Pericardium fibroblast (primary cell): ENCODE measurements around the gene APEX2. TPM values are rescaled to one million over a fixed set of nuclear protein-coding genes. Genes with fewer than 3 reads are reported as not detected.

Source experiments
- total RNA-seq: library from RNA; depleted of rRNA; stranded (reverse); fragments of >200 nt; gene quantifications from 2 replicates; pipeline ENCODE4 v1.2.3, GENCODE V29; 2015

APEX2 gene, protein sequence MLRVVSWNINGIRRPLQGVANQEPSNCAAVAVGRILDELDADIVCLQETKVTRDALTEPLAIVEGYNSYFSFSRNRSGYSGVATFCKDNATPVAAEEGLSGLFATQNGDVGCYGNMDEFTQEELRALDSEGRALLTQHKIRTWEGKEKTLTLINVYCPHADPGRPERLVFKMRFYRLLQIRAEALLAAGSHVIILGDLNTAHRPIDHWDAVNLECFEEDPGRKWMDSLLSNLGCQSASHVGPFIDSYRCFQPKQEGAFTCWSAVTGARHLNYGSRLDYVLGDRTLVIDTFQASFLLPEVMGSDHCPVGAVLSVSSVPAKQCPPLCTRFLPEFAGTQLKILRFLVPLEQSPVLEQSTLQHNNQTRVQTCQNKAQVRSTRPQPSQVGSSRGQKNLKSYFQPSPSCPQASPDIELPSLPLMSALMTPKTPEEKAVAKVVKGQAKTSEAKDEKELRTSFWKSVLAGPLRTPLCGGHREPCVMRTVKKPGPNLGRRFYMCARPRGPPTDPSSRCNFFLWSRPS
- total RNA-seq = 9.8 and 11.9 TPM in 2 replicates

DNA sequence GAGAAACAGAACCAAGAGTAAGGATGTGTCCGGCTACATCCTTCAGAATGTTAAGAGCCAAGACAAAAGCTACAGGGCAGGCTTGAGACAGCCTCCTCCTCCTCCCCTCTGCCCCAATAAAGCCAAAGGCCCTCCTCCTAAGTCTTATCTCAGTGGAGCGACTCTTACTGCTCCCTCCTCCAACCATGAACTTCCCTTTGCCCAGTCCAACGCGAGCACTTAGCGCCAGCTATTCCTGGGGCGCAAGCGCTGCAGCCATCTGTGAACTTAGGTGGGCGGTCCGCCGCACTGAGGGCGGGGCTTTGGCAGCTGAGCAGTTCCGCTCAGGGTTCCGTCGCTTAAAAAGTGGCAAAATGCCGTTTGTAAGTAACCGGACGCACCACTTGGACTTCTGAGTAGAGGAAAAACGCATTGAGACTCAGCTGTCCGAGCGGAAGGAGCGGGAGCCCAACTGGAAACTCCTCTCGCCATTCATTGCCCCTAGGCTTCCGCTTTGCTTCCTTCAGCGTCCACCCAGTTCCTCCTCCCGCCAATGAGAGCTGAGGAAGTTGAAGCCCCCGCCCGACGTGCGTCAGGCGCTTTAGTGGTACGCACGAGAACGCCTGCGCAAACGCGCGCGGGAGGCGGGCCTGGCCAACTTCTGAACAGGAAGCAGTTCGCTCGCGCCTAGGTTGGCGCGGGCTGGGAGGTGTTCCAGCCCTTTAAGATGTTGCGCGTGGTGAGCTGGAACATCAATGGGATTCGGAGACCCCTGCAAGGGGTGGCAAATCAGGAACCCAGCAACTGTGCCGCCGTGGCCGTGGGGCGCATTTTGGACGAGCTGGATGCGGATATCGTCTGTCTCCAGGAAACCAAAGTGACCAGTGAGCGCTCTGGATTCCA lies at the start of gene APEX2:
TSS of gene APEX2 (plus strand) at position 647 of the 882 bp plus-strand sequence. CDS start at position 707, 60 bp downstream.

DNA sequence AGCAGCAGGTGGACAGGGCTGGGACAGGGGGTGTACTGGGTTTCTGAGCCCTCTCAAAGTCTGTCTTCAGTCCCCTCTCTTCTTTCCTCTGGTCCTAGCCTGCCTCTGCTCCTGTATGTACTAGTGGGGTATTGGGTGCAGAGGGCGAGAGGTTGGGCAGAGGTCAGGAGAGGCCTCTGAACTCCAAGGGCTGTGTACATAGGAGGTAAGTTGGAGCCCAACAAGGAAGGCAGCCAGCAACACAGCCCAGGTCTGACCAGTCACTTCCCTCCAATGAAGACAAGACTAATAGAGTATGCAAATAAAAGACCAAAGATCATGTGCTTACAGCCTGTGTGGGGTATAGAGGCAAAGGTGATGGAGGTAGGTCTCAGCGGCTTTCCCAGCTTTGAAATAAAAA lies 6.1 kb upstream of the APEX2 start, which contains the start of gene PFKFB1:
TSS of gene PFKFB1 (minus strand) at position 90 of the 400 bp plus-strand sequence. CDS start 181 bp downstream, outside the sequence.

DNA sequence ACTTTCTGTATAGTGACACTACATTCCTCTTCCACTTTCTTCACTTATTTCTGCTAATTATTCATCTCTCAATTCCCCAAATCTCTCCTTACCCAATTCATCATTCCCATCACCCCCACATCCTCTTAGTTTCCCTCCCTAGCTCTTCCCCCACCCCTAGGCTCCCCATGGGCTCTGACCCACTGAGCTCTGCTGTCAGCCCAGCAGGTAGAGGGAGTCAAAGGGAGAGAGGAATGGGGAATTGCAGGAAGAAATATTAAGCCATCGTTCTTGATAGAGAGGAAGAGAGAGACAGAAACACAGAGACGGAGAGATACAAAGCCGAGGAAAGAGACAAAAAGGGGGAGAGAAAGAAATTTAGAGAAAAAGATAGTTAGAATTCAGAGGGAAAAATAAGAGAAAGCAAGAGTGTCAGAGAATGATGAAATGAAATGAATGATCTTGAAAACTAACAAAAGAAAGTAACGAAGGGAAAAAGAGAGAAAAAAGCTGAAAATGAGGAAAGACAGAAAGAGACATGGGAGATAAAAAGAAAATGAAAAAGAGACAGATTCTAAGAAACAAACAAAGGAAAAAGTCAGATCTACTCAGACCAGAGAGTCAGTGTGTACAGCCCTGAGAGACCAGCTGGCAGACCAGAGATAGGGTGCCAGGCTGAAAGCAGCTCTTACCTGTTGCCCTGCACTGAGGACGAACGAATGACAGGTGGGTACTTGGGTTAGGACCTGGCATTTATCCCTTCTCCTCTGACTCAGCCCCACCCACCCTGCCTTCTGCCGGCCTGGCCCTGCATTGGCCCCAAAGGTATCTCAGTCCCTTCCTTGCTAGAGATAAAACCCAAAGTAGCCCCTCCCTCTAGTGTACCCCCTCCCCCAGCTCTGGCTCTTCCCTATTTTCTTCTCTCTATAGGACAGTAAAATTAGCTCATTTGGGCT lies 30.4 kb downstream of the APEX2 start, which contains the start of gene ALAS2:
TSS of gene ALAS2 (minus strand) at position 707 of the 935 bp plus-strand sequence. CDS start 4,977 bp downstream, outside the sequence.

Other genes starting within 250 kb of the APEX2 start
- gene ITIH6, start 202.1 kb upstream of the APEX2 start, total RNA-seq = not detected in 2 replicates
- 377 and 514 TPM in 2 replicates for gene MAGED2, start 192.6 kb upstream of the APEX2 start, total RNA-seq
- 15.2 and 24.0 TPM in 2 replicates for gene TRO, start 79.5 kb upstream of the APEX2 start, total RNA-seq
- gene PFKFB1, start 6.2 kb upstream of the APEX2 start, total RNA-seq = 0.23 and 0.43 TPM in 2 replicates
- not detected in 2 replicates for gene ALAS2, start 30.6 kb downstream of the APEX2 start, total RNA-seq
- gene PAGE2B, start 74.7 kb downstream of the APEX2 start, total RNA-seq = not detected in 2 replicates
- not detected in 2 replicates for gene PAGE2, start 88.7 kb downstream of the APEX2 start, total RNA-seq
- not detected in 2 replicates for gene PAGE5, start 220.0 kb downstream of the APEX2 start, total RNA-seq